Measurements from ENCODE around the gene ACTL8.

The ACTL8 gene

GRCh38 chr1:17725084-17725719 is 29.9 kb upstream of the ACTL8 start:
- H3K27me3 ChIP-seq (ENCODE audit: control insufficient read depth, insufficient read depth, low read length): no peaks in the 10 kb centered on the region
- no peaks in the 10 kb centered on the region for H3K36me3 ChIP-seq (ENCODE audit: control insufficient read depth, insufficient read depth, low read length)
- no peaks in the 10 kb centered on the region for H3K4me1 ChIP-seq (ENCODE audit: control insufficient read depth, insufficient read depth, low read length)
- no peak overlapping the region for H3K4me3 ChIP-seq (ENCODE audit: low read depth, low read length)
- no peaks in the 10 kb centered on the region for H3K9me3 ChIP-seq (ENCODE audit: control insufficient read depth, insufficient read depth, low read length)
- no peak overlapping the region for H3K9ac ChIP-seq (ENCODE audit: low read depth, low read length)

- Histone ChIP-seq H3K36me3 (ENCODE audit: control insufficient read depth, insufficient read depth, low read length) (no peaks in the 10 kb centered on the region), H3K9me3 (ENCODE audit: control insufficient read depth, insufficient read depth, low read length) (no peaks in the 10 kb centered on the region), H3K4me1 (ENCODE audit: control insufficient read depth, insufficient read depth, low read length) (no peaks in the 10 kb centered on the region), H3K9ac (ENCODE audit: low read depth, low read length) (no peak overlapping the region), H3K27me3 (ENCODE audit: control insufficient read depth, insufficient read depth, low read length) (no peaks in the 10 kb centered on the region), H3K4me3 (ENCODE audit: low read depth, low read length) (no peak overlapping the region)
Measured at GRCh38 chr1:17725811-17726582, 29.1 kb upstream of the ACTL8 start.

GRCh38 chr1:17728123-17728712 is 26.9 kb upstream of the ACTL8 start:
- Histone ChIP-seq H3K4me3 (ENCODE audit: low read depth, low read length) (no peak overlapping the region), H3K36me3 (ENCODE audit: control insufficient read depth, insufficient read depth, low read length) (no peaks in the 10 kb centered on the region), H3K9me3 (ENCODE audit: control insufficient read depth, insufficient read depth, low read length) (no peaks in the 10 kb centered on the region), H3K27me3 (ENCODE audit: control insufficient read depth, insufficient read depth, low read length) (no peaks in the 10 kb centered on the region), H3K4me1 (ENCODE audit: control insufficient read depth, insufficient read depth, low read length) (no peaks in the 10 kb centered on the region), H3K9ac (ENCODE audit: low read depth, low read length) (no peak overlapping the region)

- no peaks in the 10 kb centered on the region for H3K4me1 ChIP-seq (ENCODE audit: control insufficient read depth, insufficient read depth, low read length)
- H3K9ac ChIP-seq (ENCODE audit: low read depth, low read length): no peak overlapping the region
- H3K9me3 ChIP-seq (ENCODE audit: control insufficient read depth, insufficient read depth, low read length): no peaks in the 10 kb centered on the region
Measured at GRCh38 chr1:17729248-17729647, 25.9 kb upstream of the ACTL8 start.

GRCh38 chr1:17729909-17730308 is 25.2 kb upstream of the ACTL8 start:
- no peaks in the 10 kb centered on the region for H3K36me3 ChIP-seq (ENCODE audit: control insufficient read depth, insufficient read depth, low read length)
- no peak overlapping the region for H3K9ac ChIP-seq (ENCODE audit: low read depth, low read length)
- H3K27me3 ChIP-seq (ENCODE audit: control insufficient read depth, insufficient read depth, low read length): no peaks in the 10 kb centered on the region
- no peaks in the 10 kb centered on the region for H3K4me1 ChIP-seq (ENCODE audit: control insufficient read depth, insufficient read depth, low read length)
- H3K4me3 ChIP-seq (ENCODE audit: low read depth, low read length): no peak overlapping the region
- no peaks in the 10 kb centered on the region for H3K9me3 ChIP-seq (ENCODE audit: control insufficient read depth, insufficient read depth, low read length)

More at GRCh38 chr1:17729248-17729647, 25.9 kb upstream of the ACTL8 start:
- H3K27me3 ChIP-seq (ENCODE audit: control insufficient read depth, insufficient read depth, low read length): no peaks in the 10 kb centered on the region
- H3K4me3 ChIP-seq (ENCODE audit: low read depth, low read length): no peak overlapping the region
- H3K36me3 ChIP-seq (ENCODE audit: control insufficient read depth, insufficient read depth, low read length): no peaks in the 10 kb centered on the region

GRCh38 chr1:17731460-17731859 is 23.7 kb upstream of the ACTL8 start:
- Histone ChIP-seq H3K27me3 (ENCODE audit: control insufficient read depth, insufficient read depth, low read length) (no peaks in the 10 kb centered on the region), H3K4me3 (ENCODE audit: low read depth, low read length) (no peak overlapping the region), H3K4me1 (ENCODE audit: control insufficient read depth, insufficient read depth, low read length) (no peaks in the 10 kb centered on the region), H3K9me3 (ENCODE audit: control insufficient read depth, insufficient read depth, low read length) (no peaks in the 10 kb centered on the region), H3K9ac (ENCODE audit: low read depth, low read length) (no peak overlapping the region), H3K36me3 (ENCODE audit: control insufficient read depth, insufficient read depth, low read length) (no peaks in the 10 kb centered on the region)

- H3K4me3 ChIP-seq (ENCODE audit: low read depth, low read length): no peak overlapping the region
- no peaks in the 10 kb centered on the region for H3K4me1 ChIP-seq (ENCODE audit: control insufficient read depth, insufficient read depth, low read length)
- H3K9me3 ChIP-seq (ENCODE audit: control insufficient read depth, insufficient read depth, low read length): no peaks in the 10 kb centered on the region
- H3K9ac ChIP-seq (ENCODE audit: low read depth, low read length): no peak overlapping the region
- H3K36me3 ChIP-seq (ENCODE audit: control insufficient read depth, insufficient read depth, low read length): no peaks in the 10 kb centered on the region
- H3K27me3 ChIP-seq (ENCODE audit: control insufficient read depth, insufficient read depth, low read length): no peaks in the 10 kb centered on the region
Measured at GRCh38 chr1:17732475-17732874, 22.7 kb upstream of the ACTL8 start.

- H3K27me3 ChIP-seq (ENCODE audit: control insufficient read depth, insufficient read depth, low read length): no peaks in the 10 kb centered on the region
- H3K4me1 ChIP-seq (ENCODE audit: control insufficient read depth, insufficient read depth, low read length): no peaks in the 10 kb centered on the region
- H3K9me3 ChIP-seq (ENCODE audit: control insufficient read depth, insufficient read depth, low read length): no peaks in the 10 kb centered on the region
- H3K36me3 ChIP-seq (ENCODE audit: control insufficient read depth, insufficient read depth, low read length): no peaks in the 10 kb centered on the region
- H3K4me3 ChIP-seq (ENCODE audit: low read depth, low read length): no peak overlapping the region
- H3K9ac ChIP-seq (ENCODE audit: low read depth, low read length): no peak overlapping the region
Measured at GRCh38 chr1:17733661-17734060, 21.5 kb upstream of the ACTL8 start.

GRCh38 chr1:17734609-17735008 is 20.5 kb upstream of the ACTL8 start:
- Histone ChIP-seq H3K9me3 (ENCODE audit: control insufficient read depth, insufficient read depth, low read length) (no peaks in the 10 kb centered on the region), H3K36me3 (ENCODE audit: control insufficient read depth, insufficient read depth, low read length) (no peaks in the 10 kb centered on the region), H3K27me3 (ENCODE audit: control insufficient read depth, insufficient read depth, low read length) (no peaks in the 10 kb centered on the region), H3K4me1 (ENCODE audit: control insufficient read depth, insufficient read depth, low read length) (no peaks in the 10 kb centered on the region), H3K9ac (ENCODE audit: low read depth, low read length) (no peak overlapping the region), H3K4me3 (ENCODE audit: low read depth, low read length) (no peak overlapping the region)

GRCh38 chr1:17735348-17735747 is 19.8 kb upstream of the ACTL8 start:
- Histone ChIP-seq H3K27me3 (ENCODE audit: control insufficient read depth, insufficient read depth, low read length) (no peaks in the 10 kb centered on the region), H3K9me3 (ENCODE audit: control insufficient read depth, insufficient read depth, low read length) (no peaks in the 10 kb centered on the region), H3K9ac (ENCODE audit: low read depth, low read length) (no peak overlapping the region), H3K4me1 (ENCODE audit: control insufficient read depth, insufficient read depth, low read length) (no peaks in the 10 kb centered on the region), H3K36me3 (ENCODE audit: control insufficient read depth, insufficient read depth, low read length) (no peaks in the 10 kb centered on the region), H3K4me3 (ENCODE audit: low read depth, low read length) (no peak overlapping the region)

GRCh38 chr1:17735793-17736192 is 19.3 kb upstream of the ACTL8 start:
- H3K9ac ChIP-seq (ENCODE audit: low read depth, low read length): no peak overlapping the region
- no peaks in the 10 kb centered on the region for H3K27me3 ChIP-seq (ENCODE audit: control insufficient read depth, insufficient read depth, low read length)
- H3K4me3 ChIP-seq (ENCODE audit: low read depth, low read length): no peak overlapping the region
- no peaks in the 10 kb centered on the region for H3K4me1 ChIP-seq (ENCODE audit: control insufficient read depth, insufficient read depth, low read length)
- no peaks in the 10 kb centered on the region for H3K36me3 ChIP-seq (ENCODE audit: control insufficient read depth, insufficient read depth, low read length)
- H3K9me3 ChIP-seq (ENCODE audit: control insufficient read depth, insufficient read depth, low read length): no peaks in the 10 kb centered on the region

- H3K27me3 ChIP-seq (ENCODE audit: control insufficient read depth, insufficient read depth, low read length): no peaks in the 10 kb centered on the region
Measured at GRCh38 chr1:17736625-17737024, 18.5 kb upstream of the ACTL8 start.

More at GRCh38 chr1:17736625-17737024, 18.5 kb upstream of the ACTL8 start:
- no peaks in the 10 kb centered on the region for H3K9me3 ChIP-seq (ENCODE audit: control insufficient read depth, insufficient read depth, low read length)
- no peak overlapping the region for H3K4me3 ChIP-seq (ENCODE audit: low read depth, low read length)
- H3K9ac ChIP-seq (ENCODE audit: low read depth, low read length): no peak overlapping the region
- no peaks in the 10 kb centered on the region for H3K36me3 ChIP-seq (ENCODE audit: control insufficient read depth, insufficient read depth, low read length)
- no peaks in the 10 kb centered on the region for H3K4me1 ChIP-seq (ENCODE audit: control insufficient read depth, insufficient read depth, low read length)
